Neural cell (in vitro differentiated cells): ENCODE data around the gene N4BP3.

Experiments
- EZH2 ChIP-seq: fragments of 200-600, 300-800 bp; shearing (Covaris generic), sonication (generic); IDR thresholded peaks from 2 replicates; pipeline ENCODE4 v1.6.1; 2014; ENCODE audit warnings: antibody characterized with exemption, low read length, borderline replicate concordance, mild to moderate bottlenecking; ENCODE audit not compliant: insufficient read depth, poor library complexity, severe bottlenecking
- MXI1 ChIP-seq: fragments of 450-650 bp; conservative IDR thresholded peaks from 2 replicates; pipeline ENCODE4 v1.6.1; 2014; ENCODE audit warnings: antibody characterized with exemption, mild to moderate bottlenecking; ENCODE audit not compliant: poor library complexity, severe bottlenecking
- RAD21 ChIP-seq: fragments of 450-650 bp; conservative IDR thresholded peaks from 2 replicates; pipeline ENCODE4 v1.6.1; 2014; ENCODE audit warnings: antibody characterized with exemption, mild to moderate bottlenecking, moderate library complexity
- TF ChIP-seq, protein P1 (sequence below): fragments of 450-650 bp; IDR thresholded peaks from 2 replicates; pipeline ENCODE4 v1.5.1; 2014; ENCODE audit warnings: antibody characterized with exemption, mild to moderate bottlenecking, moderate library complexity; ENCODE audit not compliant: poor library complexity, severe bottlenecking
- TF ChIP-seq, protein P2 (sequence below): IDR thresholded peaks from 2 replicates; pipeline ENCODE4 v1.6.1; 2012; ENCODE audit warnings: borderline replicate concordance

DNA sequence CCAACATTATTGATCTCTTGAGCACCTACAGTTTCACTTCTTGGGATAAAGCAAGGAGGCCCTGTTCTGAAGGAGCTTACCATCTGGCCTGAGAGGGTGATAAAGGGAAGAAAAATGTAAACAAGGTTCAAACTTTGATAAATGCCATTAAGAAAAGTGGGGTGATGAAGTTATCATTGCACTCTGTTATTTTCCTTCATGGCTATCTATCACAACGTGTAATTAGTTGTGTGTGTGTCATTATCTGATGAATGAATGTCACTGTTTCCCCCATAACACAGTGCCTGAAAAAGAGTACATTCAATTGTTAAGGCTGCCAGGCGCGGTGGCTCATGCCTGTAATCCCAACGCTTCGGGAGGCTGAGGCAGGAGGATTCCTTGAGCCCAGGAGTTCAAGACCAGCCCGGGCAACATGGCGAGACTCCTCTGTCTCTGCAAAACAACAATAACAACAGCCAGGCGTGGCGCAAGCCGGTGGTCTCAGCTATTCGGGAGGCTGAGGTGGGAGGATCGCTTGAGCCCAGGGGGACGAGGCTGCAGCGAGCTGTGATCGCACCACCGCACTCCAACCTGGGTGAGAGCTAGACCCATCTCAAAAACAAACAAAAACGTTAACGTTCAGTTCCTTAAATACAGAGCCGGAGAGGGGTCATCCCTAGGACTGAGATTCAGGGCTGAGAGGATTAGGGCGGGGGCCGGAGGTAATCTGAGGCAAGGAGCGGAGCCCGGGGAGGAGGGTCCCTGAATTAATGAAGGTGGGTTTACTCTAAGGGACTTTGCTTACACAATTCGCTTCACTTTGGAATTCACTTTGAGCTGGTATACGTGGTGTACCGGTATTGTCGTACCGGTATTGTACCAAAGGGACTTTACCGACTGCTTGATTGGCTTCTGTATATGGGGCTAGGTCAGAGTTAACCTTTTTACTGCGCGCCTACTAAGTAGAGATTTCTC lies 39.4 kb downstream of the N4BP3 start:
- TF ChIP-seq MXI1 (no peak), RAD21 (no peak), EZH2 (no peak)
- TF ChIP-seq, protein P1, sequence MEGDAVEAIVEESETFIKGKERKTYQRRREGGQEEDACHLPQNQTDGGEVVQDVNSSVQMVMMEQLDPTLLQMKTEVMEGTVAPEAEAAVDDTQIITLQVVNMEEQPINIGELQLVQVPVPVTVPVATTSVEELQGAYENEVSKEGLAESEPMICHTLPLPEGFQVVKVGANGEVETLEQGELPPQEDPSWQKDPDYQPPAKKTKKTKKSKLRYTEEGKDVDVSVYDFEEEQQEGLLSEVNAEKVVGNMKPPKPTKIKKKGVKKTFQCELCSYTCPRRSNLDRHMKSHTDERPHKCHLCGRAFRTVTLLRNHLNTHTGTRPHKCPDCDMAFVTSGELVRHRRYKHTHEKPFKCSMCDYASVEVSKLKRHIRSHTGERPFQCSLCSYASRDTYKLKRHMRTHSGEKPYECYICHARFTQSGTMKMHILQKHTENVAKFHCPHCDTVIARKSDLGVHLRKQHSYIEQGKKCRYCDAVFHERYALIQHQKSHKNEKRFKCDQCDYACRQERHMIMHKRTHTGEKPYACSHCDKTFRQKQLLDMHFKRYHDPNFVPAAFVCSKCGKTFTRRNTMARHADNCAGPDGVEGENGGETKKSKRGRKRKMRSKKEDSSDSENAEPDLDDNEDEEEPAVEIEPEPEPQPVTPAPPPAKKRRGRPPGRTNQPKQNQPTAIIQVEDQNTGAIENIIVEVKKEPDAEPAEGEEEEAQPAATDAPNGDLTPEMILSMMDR: no peak
- TF ChIP-seq, protein P2, sequence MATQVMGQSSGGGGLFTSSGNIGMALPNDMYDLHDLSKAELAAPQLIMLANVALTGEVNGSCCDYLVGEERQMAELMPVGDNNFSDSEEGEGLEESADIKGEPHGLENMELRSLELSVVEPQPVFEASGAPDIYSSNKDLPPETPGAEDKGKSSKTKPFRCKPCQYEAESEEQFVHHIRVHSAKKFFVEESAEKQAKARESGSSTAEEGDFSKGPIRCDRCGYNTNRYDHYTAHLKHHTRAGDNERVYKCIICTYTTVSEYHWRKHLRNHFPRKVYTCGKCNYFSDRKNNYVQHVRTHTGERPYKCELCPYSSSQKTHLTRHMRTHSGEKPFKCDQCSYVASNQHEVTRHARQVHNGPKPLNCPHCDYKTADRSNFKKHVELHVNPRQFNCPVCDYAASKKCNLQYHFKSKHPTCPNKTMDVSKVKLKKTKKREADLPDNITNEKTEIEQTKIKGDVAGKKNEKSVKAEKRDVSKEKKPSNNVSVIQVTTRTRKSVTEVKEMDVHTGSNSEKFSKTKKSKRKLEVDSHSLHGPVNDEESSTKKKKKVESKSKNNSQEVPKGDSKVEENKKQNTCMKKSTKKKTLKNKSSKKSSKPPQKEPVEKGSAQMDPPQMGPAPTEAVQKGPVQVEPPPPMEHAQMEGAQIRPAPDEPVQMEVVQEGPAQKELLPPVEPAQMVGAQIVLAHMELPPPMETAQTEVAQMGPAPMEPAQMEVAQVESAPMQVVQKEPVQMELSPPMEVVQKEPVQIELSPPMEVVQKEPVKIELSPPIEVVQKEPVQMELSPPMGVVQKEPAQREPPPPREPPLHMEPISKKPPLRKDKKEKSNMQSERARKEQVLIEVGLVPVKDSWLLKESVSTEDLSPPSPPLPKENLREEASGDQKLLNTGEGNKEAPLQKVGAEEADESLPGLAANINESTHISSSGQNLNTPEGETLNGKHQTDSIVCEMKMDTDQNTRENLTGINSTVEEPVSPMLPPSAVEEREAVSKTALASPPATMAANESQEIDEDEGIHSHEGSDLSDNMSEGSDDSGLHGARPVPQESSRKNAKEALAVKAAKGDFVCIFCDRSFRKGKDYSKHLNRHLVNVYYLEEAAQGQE: no peak
